K562 (cell line): ENCODE results near the gene RALA. TPM values are rescaled to one million over a fixed set of nuclear protein-coding genes. Genes with fewer than 3 reads are reported as not detected.

Experiments used
- ATAC-seq: fragments of 200-7000 bp; cut with Tn5 transposase; 3 replicates; pipeline ENCODE4 v1.9.1; 2020; ENCODE audit warnings: moderate library complexity
- BruUV-seq: library from RNA; stranded (reverse); fragments of 400-500 nt; replicated peaks from 2 replicates; lab custom pipeline; 2021; lab: Mats Ljungman, UMichigan
- CTCF ChIA-PET: fragments of 300-600 bp; formaldehyde crosslinking; extraction: SDS; loops from one replicate; lab custom pipeline; 2021; ENCODE audit warnings: low intra/inter-chr PET ratio; lab: Yijun Ruan, JAX
- POLR2A ChIA-PET: fragments of 300-600, 350-650 bp; sonication (Branson Sonifier 250); formaldehyde crosslinking; extraction: SDS; loops from one replicate; lab custom pipeline; 2021; ENCODE audit warnings: antibody characterized with exemption, inconsistent platforms; lab: Yijun Ruan, JAX
- DNase-seq, 4 experiments: peaks; one replicate each; pipeline versions ENCODE4 v3.0.0 to v3.0.0-alpha.2; 2011 to 2018; ENCODE audit warnings: low spot score in 3 of 4, mixed read lengths in 3 of 4; ENCODE audit errors: extremely low read depth in 1 of 4
- FAIRE-seq: peaks from 2 replicates; lab custom pipeline; 2011; peaks lifted over from hg19 to GRCh38; lab: Jason Lieb, UNC
- H2AFZ ChIP-seq: 2 replicates; pipeline ENCODE4 v1.6.0; 2011; ENCODE audit warnings: low read depth, low read length, control low read depth, inconsistent platforms
- H3K27ac ChIP-seq: fragments of 200-600 bp; 3 replicates; pipeline ENCODE4 v1.8.0; 2011; ENCODE audit warnings: low read depth, mild to moderate bottlenecking, control low read depth, inconsistent platforms, low read length, moderate library complexity, mixed read lengths; ENCODE audit errors: extremely low read depth
- H3K27me3 ChIP-seq, 2 experiments: fragments of 300-600 bp in 1 of 2; 2 replicates in 1 of 2; 3 replicates in 1 of 2; pipeline versions ENCODE4 v1.6.0 to v1.8.0; 2011; ENCODE audit warnings: inconsistent platforms in 2 of 2, low read length in 2 of 2, mild to moderate bottlenecking in 1 of 2, mixed read lengths in 1 of 2, moderate library complexity in 1 of 2; ENCODE audit not compliant: control insufficient read depth in 2 of 2, insufficient read depth in 2 of 2
- H3K36me3 ChIP-seq: fragments of 300-600 bp; 3 replicates; pipeline ENCODE4 v1.8.0; 2011; ENCODE audit warnings: mild to moderate bottlenecking, low read length, inconsistent platforms; ENCODE audit not compliant: control insufficient read depth, insufficient read depth
- H3K4me1 ChIP-seq, 2 experiments: fragments of 200-600 bp in 1 of 2; replicated peaks in 1 of 2; 2 replicates in 1 of 2; 3 replicates in 1 of 2; pipeline versions ENCODE4 v1.5.1 to v1.8.0; 2011; ENCODE audit warnings: inconsistent platforms in 2 of 2, low read length in 2 of 2, mild to moderate bottlenecking in 1 of 2, mixed read lengths in 1 of 2, moderate library complexity in 1 of 2; ENCODE audit not compliant: control insufficient read depth in 2 of 2, insufficient read depth in 2 of 2
- H3K4me2 ChIP-seq: 2 replicates; pipeline ENCODE4 v1.6.1; 2011; ENCODE audit warnings: low read length, control low read depth, inconsistent platforms, mixed read lengths; ENCODE audit not compliant: insufficient read depth
- H3K4me3 ChIP-seq: fragments of 200-600 bp; sonication (generic), shearing (Covaris generic); 2 replicates; pipeline ENCODE4 v1.5.1; 2016; ENCODE audit warnings: control low read depth, inconsistent platforms
- H3K79me2 ChIP-seq: fragments of 200-600 bp; 3 replicates; pipeline ENCODE4 v1.8.0; 2011; ENCODE audit warnings: low read length, inconsistent platforms; ENCODE audit not compliant: control insufficient read depth, insufficient read depth
- H3K9ac ChIP-seq, 2 experiments: 2 replicates each; pipeline versions ENCODE4 v1.6.0 to v1.6.1; 2011; ENCODE audit warnings: low read depth in 2 of 2, low read length in 2 of 2, control low read depth in 1 of 2, inconsistent platforms in 1 of 2, mild to moderate bottlenecking in 1 of 2, mixed read lengths in 1 of 2; ENCODE audit not compliant: insufficient read depth in 1 of 2
- H3K9me1 ChIP-seq: one replicate; pipeline ENCODE4 v1.6.0; 2011; ENCODE audit warnings: inconsistent platforms, mild to moderate bottlenecking, low read length, moderate library complexity; ENCODE audit not compliant: control insufficient read depth, insufficient read depth
- H3K9me3 ChIP-seq: replicated peaks from 2 replicates; pipeline ENCODE4 v1.5.1; 2011; ENCODE audit warnings: low read depth, low read length, inconsistent platforms; ENCODE audit not compliant: control insufficient read depth, insufficient read depth
- H4K20me1 ChIP-seq: replicated peaks from 2 replicates; pipeline ENCODE4 v1.6.1; 2011; ENCODE audit warnings: low read length, inconsistent platforms, mixed read lengths; ENCODE audit not compliant: control insufficient read depth, insufficient read depth
- CC2D1A ChIP-seq: fragments of 450-650 bp; IDR thresholded peaks from 2 replicates; pipeline ENCODE4 v1.6.1; 2017; ENCODE audit warnings: mild to moderate bottlenecking
- CREM ChIP-seq: IDR thresholded peaks from 2 replicates; pipeline ENCODE4 v1.6.1; 2014; ENCODE audit warnings: antibody characterized with exemption, low read depth
- ESRRB ChIP-seq: fragments of 250-450 bp; sonication (Bioruptor Pico); IDR thresholded peaks from 2 replicates; pipeline ENCODE4 v1.5.0; 2020; ENCODE audit warnings: mild to moderate bottlenecking, moderate library complexity, borderline replicate concordance
- MXD1 ChIP-seq: fragments of 250-450 bp; sonication (Bioruptor Pico); IDR thresholded peaks from 2 replicates; pipeline ENCODE4 v1.8.0; 2021; ENCODE audit warnings: borderline replicate concordance, mild to moderate bottlenecking, moderate library complexity; ENCODE audit not compliant: poor library complexity, severe bottlenecking
- NR4A1 ChIP-seq, 2 experiments: fragments of 250-450 bp in 1 of 2; fragments of 450-650 bp in 1 of 2; sonication (Bioruptor Pico) in 1 of 2; IDR thresholded peaks; 2 replicates each; pipeline versions ENCODE4 v1.4.0 to v1.6.1; 2016 to 2020; ENCODE audit warnings: mild to moderate bottlenecking in 2 of 2, missing compliant biosample characterization in 1 of 2, missing genetic modification characterization in 1 of 2, moderate library complexity in 1 of 2
- PHF20 ChIP-seq: fragments of 450-650 bp; IDR thresholded peaks from 2 replicates; pipeline ENCODE4 v1.6.1; 2018; ENCODE audit not compliant: partially characterized antibody
- POLR2B ChIP-seq: fragments of 450-650 bp; IDR thresholded peaks from 2 replicates; pipeline ENCODE4 v1.6.1; 2018; ENCODE audit warnings: low read depth; ENCODE audit not compliant: partially characterized antibody
- POLR3G ChIP-seq: IDR thresholded peaks from 2 replicates; pipeline ENCODE4 v1.6.1; 2011; ENCODE audit not compliant: insufficient read length, insufficient replicate concordance; ENCODE audit errors: extremely low read depth
- XRCC5 ChIP-seq: fragments of 200-400 bp; formaldehyde crosslinking; IDR thresholded peaks from 2 replicates; pipeline ENCODE4 v1.6.1; 2017; ENCODE audit warnings: low read depth, mild to moderate bottlenecking, low read length
- ZBTB43 ChIP-seq: sonication (generic); formaldehyde crosslinking; IDR thresholded peaks from 2 replicates; pipeline ENCODE4 v1.8.0; 2023; ENCODE audit warnings: mild to moderate bottlenecking, missing genetic modification reagents
- ZC3H4 ChIP-seq: sonication (generic); formaldehyde crosslinking; IDR thresholded peaks from 2 replicates; pipeline ENCODE4 v1.9.0; 2021; ENCODE audit warnings: missing genetic modification reagents, borderline replicate concordance
- ZEB2 ChIP-seq: fragments of 450-650 bp; IDR thresholded peaks from 2 replicates; pipeline ENCODE4 v1.6.1; 2016
- ZKSCAN3 ChIP-seq: fragments of 250-450 bp; sonication (Bioruptor Pico); IDR thresholded peaks from 2 replicates; pipeline ENCODE4 v1.4.0; 2020
- ZNF12 ChIP-seq: sonication (generic); formaldehyde crosslinking; IDR thresholded peaks from 2 replicates; pipeline ENCODE4 v1.4.0; 2020; ENCODE audit warnings: mild to moderate bottlenecking, missing genetic modification reagents
- ZNF121 ChIP-seq: sonication (generic); formaldehyde crosslinking; conservative IDR thresholded peaks from 2 replicates; pipeline ENCODE4 v1.8.0; 2022; ENCODE audit warnings: missing genetic modification reagents
- ZNF384 ChIP-seq: IDR thresholded peaks from 2 replicates; pipeline ENCODE4 v1.6.1; 2012; ENCODE audit warnings: low read depth, low read length, improper control_type of control experiment
- WGBS: fragments of 100-300 bp; shearing (Covaris generic); methylation state at CpG from one replicate; pipeline ENCODE4 v1.1.6; 2016; ENCODE audit warnings: low coverage, mixed read lengths; ENCODE audit not compliant: insufficient coverage; ENCODE audit errors: missing lambda C conversion rate; 5-methylcytosine and 5-hydroxymethylcytosine counted together
- in situ Hi-C: fragments of 300-500 bp; cut with MboI; formaldehyde crosslinking; loops from 4 replicates; pipeline ENCODE4 v1.15.0; 2018; ENCODE audit warnings: inconsistent platforms, mixed read lengths
- intact Hi-C: fragments of 100-400 bp; cut with micrococcal nuclease; formaldehyde crosslinking; loops from 2 replicates; pipeline ENCODE4 v1.14.2; 2022
- polyA plus RNA-seq, 8 experiments: library from polyadenylated mRNA; depleted of rRNA in 4 of 8; stranded (reverse) in 5 of 8; unstranded in 3 of 8; fragments of >200 nt; fragmentation: Nextera tagmentation in 2 of 8; fragmentation: Illumina TruSeq in 1 of 8; extraction: Ambion mirVana in 2 of 8; extraction: Trizol in 1 of 8; gene quantifications; 2 replicates each; pipeline versions ENCODE4 v1.2.1 to v1.2.3, GENCODE V29; 2011 to 2014; ENCODE audit warnings: inconsistent platforms in 1 of 8, missing spikeins in 1 of 8
- total RNA-seq, 7 experiments: library from RNA; depleted of rRNA in 6 of 7; stranded (reverse); fragments of >200 nt in 6 of 7; fragmentation: Illumina TruSeq in 2 of 7; extraction: Trizol in 2 of 7; gene quantifications; 2 replicates each; pipeline versions ENCODE4 v1.2.1 to v1.2.3, GENCODE V29; 2011 to 2021; ENCODE audit warnings: low replicate concordance in 1 of 7

RALA gene
- total and polyA plus RNA-seq, 9 of the 15 experiments (the other 6 are each of a cell fraction or from before 2014, with no cell fraction given), result 7.2 to 28.0 (median 25.7) TPM

- FAIRE-seq, result no peak
- Histone ChIP-seq H3K4me2 (no peak overlapping the region), H4K20me1 (no peaks in the 10 kb centered on the region), H3K9me3 (peaks cover 6% of the 10 kb centered on the region; the same call in 1 of the 2 replicates), H3K27me3 (no peaks in the 10 kb centered on the region), H2AFZ (no peak overlapping the region), H3K79me2 (no peaks in the 10 kb centered on the region), H3K9me1 (no peaks in the 10 kb centered on the region), H3K4me1 (no peaks in the 10 kb centered on the region), H3K36me3 (no peaks in the 10 kb centered on the region), H3K9ac (no peak overlapping the region), H3K4me3 (no peak overlapping the region), H3K27ac (no peak overlapping the region)
- no TSS peak for BruUV-seq
- TF ChIP-seq ZKSCAN3 (CRISPR knock-in tag) (no peak), ZNF12 (CRISPR knock-in tag) (no peak), CREM (no peak), ZBTB43 (no peak), MXD1 (CRISPR knock-in tag) (no peak), NR4A1 (CRISPR knock-in tag; IDR thresholded peaks at IDR 0.05) (no peak), NR4A1 (tag; IDR thresholded peaks at IDR 0.05) (no peak), POLR2B (no peak), POLR3G (no peak), XRCC5 (no peak), ZNF121 (no peak), ESRRB (CRISPR knock-in tag) (no peak), ZC3H4 (no peak), ZNF384 (no peak), PHF20 (no peak), CC2D1A (no peak), ZEB2 (no peak)
- CTCF ChIA-PET, result no interaction called here
- POLR2A ChIA-PET, result interaction anchor here (1.4 kb wide), 1 partner anchor 8 kb away, joined by 3 read pairs; no protein-coding TSS in a partner anchor
- no peak for ATAC-seq
- no peak for DNase-seq
- WGBS, result 7% methylated on average over 1 of the region's 1 CpG
- in situ Hi-C loops (no loop called here), intact Hi-C loops (no loop called here)
Measured at GRCh38 chr7:39712751-39713150, 89.4 kb downstream of the RALA start.
